LNCaP clone FGC (cell line): ENCODE results near the gene PLD5.
"Not testable (repeated sequence)": the region's sequence is repeated elsewhere in the genome, so short reads cannot be mapped to it uniquely, and the experiment has no call there.

Experiments
- DNase-seq: peaks from one replicate; pipeline ENCODE4 v3.0.0-alpha.2; 2011; ENCODE audit warnings: low read depth
- H3K4me3 ChIP-seq: 2 replicates; pipeline ENCODE4 v1.5.1; 2011; ENCODE audit warnings: mild to moderate bottlenecking, low read depth, low read length, control low read depth
- CTCF ChIP-seq: IDR thresholded peaks from 2 replicates; pipeline ENCODE4 v1.5.1; 2012; ENCODE audit warnings: mild to moderate bottlenecking; ENCODE audit not compliant: control insufficient read depth, insufficient read depth; ENCODE audit errors: extremely low read depth

PLD5 gene

DNA sequence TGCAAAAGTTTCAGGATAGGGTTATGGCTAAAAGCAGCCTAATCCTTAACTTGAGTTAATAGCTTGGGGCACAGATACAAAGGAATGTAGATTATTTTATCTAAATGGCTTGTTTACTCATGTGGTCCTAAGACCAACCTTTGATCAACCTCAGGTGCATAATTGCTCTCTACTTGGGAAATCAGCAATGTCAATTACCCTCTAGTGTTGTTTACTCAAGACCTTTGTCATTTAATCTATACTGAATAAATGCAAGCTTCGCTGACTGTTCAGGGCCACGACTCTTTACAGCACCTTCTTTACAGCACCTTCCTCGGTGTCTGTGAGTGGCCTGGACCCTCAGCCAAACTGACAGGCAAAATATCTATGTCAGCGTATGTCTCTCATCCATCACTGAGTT lies 308.1 kb downstream of the PLD5 start:
- no peak for TF ChIP-seq CTCF
- no peak for DNase-seq
- H3K4me3 ChIP-seq, result no peak overlapping the region

GRCh38 chr1:242214455-242214854 lies 310.0 kb downstream of the PLD5 start:
- H3K4me3 ChIP-seq, DNase-seq: not testable (repeated sequence)

GRCh38 chr1:242212961-242213360 lies 311.5 kb downstream of the PLD5 start:
- not testable (repeated sequence) for DNase-seq, H3K4me3 ChIP-seq

- H3K4me3 ChIP-seq, result no peak overlapping the region
- no peak for DNase-seq
- TF ChIP-seq CTCF, result no peak
These were observed 312.1 kb downstream of the PLD5 start for GRCh38 chr1:242212401-242212800.

GRCh38 chr1:242211254-242212022 lies 313.1 kb downstream of the PLD5 start:
- H3K4me3 ChIP-seq, result no peak overlapping the region
- DNase-seq, result no peak
- TF ChIP-seq CTCF, result no peak

DNA sequence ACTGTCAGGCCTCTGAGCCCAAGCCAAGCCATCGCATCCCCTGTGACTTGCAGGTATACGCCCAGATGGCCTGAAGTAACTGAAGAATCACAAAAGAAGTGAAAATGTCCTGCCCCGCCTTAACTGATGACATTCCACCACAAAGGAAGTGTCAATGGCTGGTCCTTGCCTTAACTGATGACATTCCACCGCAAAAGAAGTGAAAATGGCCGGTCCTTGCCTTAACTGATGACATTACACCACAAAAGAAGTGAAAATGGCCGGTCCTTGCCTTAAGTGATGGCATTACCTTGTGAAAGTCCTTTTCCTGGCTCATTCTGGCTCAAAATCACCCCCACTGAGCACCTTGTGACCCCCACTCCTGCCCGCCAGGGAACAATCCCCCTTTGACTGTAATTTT lies 314.2 kb downstream of the PLD5 start:
- H3K4me3 ChIP-seq, DNase-seq: not testable (repeated sequence)

- no peak overlapping the region for H3K4me3 ChIP-seq
- DNase-seq, result no peak
- no peak for TF ChIP-seq CTCF
These were observed 315.4 kb downstream of the PLD5 start for GRCh38 chr1:242209063-242209462.

DNA sequence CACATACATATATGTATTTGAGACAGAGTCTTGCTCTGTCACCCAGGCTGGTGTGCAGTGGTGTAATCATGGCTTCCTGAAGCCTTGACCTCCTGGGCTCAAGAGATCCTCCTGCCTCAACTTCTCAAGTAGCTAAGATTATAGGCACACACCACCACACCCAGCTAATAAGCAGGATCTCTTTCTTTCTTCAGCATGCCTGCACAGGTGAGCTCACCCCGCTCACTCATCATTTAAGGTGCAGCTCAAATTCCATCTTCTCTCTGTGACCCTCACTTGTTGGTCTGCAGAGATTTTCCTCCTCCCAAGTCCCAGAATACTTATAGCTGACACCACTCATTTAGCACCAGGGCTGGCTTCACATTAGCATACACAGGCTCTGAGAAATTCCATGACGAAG lies 316.5 kb downstream of the PLD5 start:
- no peak for TF ChIP-seq CTCF
- no peak overlapping the region for H3K4me3 ChIP-seq
- DNase-seq, result no peak
